ENCODE measurements around the gene GPAT3. TPM values are rescaled to one million over a fixed set of nuclear protein-coding genes. Genes with fewer than 3 reads are reported as not detected.
"Not testable (repeated sequence)": the region's sequence is repeated elsewhere in the genome, so short reads cannot be mapped to it uniquely, and the experiment has no call there.

GPAT3 gene
- total RNA-seq, 2 donors from 2014 or later: 1.8 to 4.3 TPM

- ATAC-seq (no peak), DNase-seq (no peak)
- H3K27me3 ChIP-seq: no peaks in the 10 kb centered on the region
- 80 to 86% methylated on average over 1 of the region's 1 CpG for WGBS, 2 donors
- H3K9me3 ChIP-seq: no peaks in the 10 kb centered on the region
- no peak overlapping the region for H3K27ac ChIP-seq
- intact Hi-C loops (cut with DNase I): no loop called here
- no peaks in the 10 kb centered on the region for H3K4me1 ChIP-seq
- H3K36me3 ChIP-seq (replicated peaks in 1 of 2; ENCODE audit: insufficient read depth in 1 of 2, low read depth in 2 of 2): no peaks in the 10 kb centered on the region
- TF ChIP-seq POLR2A (IDR thresholded peaks at IDR 0.05): no peak
- TF ChIP-seq CTCF (IDR thresholded peaks at IDR 0.05): no peak
- H3K4me3 ChIP-seq: no peak overlapping the region
Observed at GRCh38 chr4:83498187-83498586, 37.7 kb upstream of the GPAT3 start.

- H3K4me3 ChIP-seq; H3K27ac ChIP-seq; H3K9me3 ChIP-seq; H3K27me3 ChIP-seq; H3K36me3 ChIP-seq (replicated peaks in 1 of 2; ENCODE audit: insufficient read depth in 1 of 2, low read depth in 2 of 2); intact Hi-C loops (cut with DNase I); DNase-seq; H3K4me1 ChIP-seq; ATAC-seq: not testable (repeated sequence)
- WGBS, 2 donors: 77 to 82% methylated on average over 3 of the region's 3 CpGs
Observed at GRCh38 chr4:83501671-83502070, 34.2 kb upstream of the GPAT3 start.

GRCh38 chr4:83503974-83504373 lies 31.9 kb upstream of the GPAT3 start:
- intact Hi-C loops (cut with DNase I): no loop called here
- DNase-seq (no peak), ATAC-seq (no peak)
- H3K4me1 ChIP-seq: no peaks in the 10 kb centered on the region
- no peak overlapping the region for H3K27ac ChIP-seq
- H3K27me3 ChIP-seq: no peaks in the 10 kb centered on the region
- no peak overlapping the region for H3K4me3 ChIP-seq
- TF ChIP-seq POLR2A (IDR thresholded peaks at IDR 0.05) (no peak), CTCF (IDR thresholded peaks at IDR 0.05) (no peak)
- H3K36me3 ChIP-seq (replicated peaks in 1 of 2; ENCODE audit: insufficient read depth in 1 of 2, low read depth in 2 of 2): no peaks in the 10 kb centered on the region
- no peaks in the 10 kb centered on the region for H3K9me3 ChIP-seq

GRCh38 chr4:83504503-83504902 lies 31.4 kb upstream of the GPAT3 start:
- Histone ChIP-seq H3K27ac (no peak overlapping the region), H3K27me3 (no peaks in the 10 kb centered on the region), H3K36me3 (replicated peaks in 1 of 2; ENCODE audit: insufficient read depth in 1 of 2, low read depth in 2 of 2) (no peaks in the 10 kb centered on the region), H3K9me3 (no peaks in the 10 kb centered on the region), H3K4me1 (no peaks in the 10 kb centered on the region), H3K4me3 (no peak overlapping the region)
- intact Hi-C loops (cut with DNase I): no loop called here
- no peak for ATAC-seq
- 43 to 52% methylated on average over 4 of the region's 4 CpGs for WGBS, 2 donors
- no peak for DNase-seq
- TF ChIP-seq POLR2A (IDR thresholded peaks at IDR 0.05) (no peak), CTCF (IDR thresholded peaks at IDR 0.05) (no peak)

GRCh38 chr4:83504996-83505395 lies 30.9 kb upstream of the GPAT3 start:
- TF ChIP-seq CTCF (IDR thresholded peaks at IDR 0.05): no peak
- no peak for TF ChIP-seq POLR2A (IDR thresholded peaks at IDR 0.05)
- 79 to 91% methylated on average over 10 of the region's 10 CpGs for WGBS, 2 donors
- ATAC-seq (no peak), DNase-seq (no peak)
- H3K36me3 ChIP-seq (replicated peaks in 1 of 2; ENCODE audit: insufficient read depth in 1 of 2, low read depth in 2 of 2): no peaks in the 10 kb centered on the region
- no peaks in the 10 kb centered on the region for H3K4me1 ChIP-seq
- no peaks in the 10 kb centered on the region for H3K9me3 ChIP-seq
- H3K27ac ChIP-seq: no peak overlapping the region
- intact Hi-C loops (cut with DNase I): loop anchor here (5.0 kb wide), 1 partner anchor 137 kb away; no protein-coding TSS in a partner anchor
- H3K4me3 ChIP-seq: no peak overlapping the region
- no peaks in the 10 kb centered on the region for H3K27me3 ChIP-seq

All from body of pancreas (tissue), 4 donors.